Neuronal stem cell (in vitro differentiated cells): ENCODE data around the gene ANKS1B.

Source experiments
- DNase-seq: peaks from one replicate; pipeline ENCODE4 v3.0.0-alpha.2; 2013; ENCODE audit warnings: low spot score
- H2AFZ ChIP-seq: one replicate; pipeline ENCODE4 v1.6.1; 2013; ENCODE audit warnings: mild to moderate bottlenecking, low read length, inconsistent platforms
- H2AK5ac ChIP-seq: 2 replicates; pipeline ENCODE4 v1.6.1; 2013; ENCODE audit warnings: low read depth, mild to moderate bottlenecking, inconsistent platforms, low read length, moderate library complexity, mixed read lengths
- H2BK120ac ChIP-seq: 2 replicates; pipeline ENCODE4 v1.6.1; 2013; ENCODE audit warnings: low read depth, mild to moderate bottlenecking, inconsistent platforms, low read length, moderate library complexity, mixed read lengths
- H2BK12ac ChIP-seq: one replicate; pipeline ENCODE4 v1.6.1; 2013; ENCODE audit warnings: low read length, inconsistent platforms
- H2BK15ac ChIP-seq: 2 replicates; pipeline ENCODE4 v1.6.1; 2013; ENCODE audit warnings: mild to moderate bottlenecking, low read length, inconsistent platforms, mixed read lengths
- H2BK5ac ChIP-seq: one replicate; pipeline ENCODE4 v1.6.1; 2013; ENCODE audit warnings: inconsistent platforms, mild to moderate bottlenecking, low read length, moderate library complexity
- H3K14ac ChIP-seq: one replicate; pipeline ENCODE4 v1.6.1; 2013; ENCODE audit warnings: low read length, inconsistent platforms
- H3K18ac ChIP-seq: 2 replicates; pipeline ENCODE4 v1.6.1; 2013; ENCODE audit warnings: low read length, inconsistent platforms
- H3K23ac ChIP-seq: 2 replicates; pipeline ENCODE4 v1.6.1; 2013; ENCODE audit warnings: low read depth, mild to moderate bottlenecking, mixed read lengths, low read length, inconsistent platforms; ENCODE audit not compliant: poor library complexity
- H3K27ac ChIP-seq: replicated peaks from 3 replicates; pipeline ENCODE4 v1.5.1; 2013; ENCODE audit warnings: low read length, inconsistent platforms
- H3K27me3 ChIP-seq, 3 experiments: 2 replicates each; pipeline ENCODE4 v1.6.1; 2013; ENCODE audit warnings: low read length in 3 of 3, mild to moderate bottlenecking in 2 of 3, inconsistent platforms in 1 of 3, low read depth in 1 of 3, mixed read lengths in 1 of 3, moderate library complexity in 1 of 3; ENCODE audit not compliant: control insufficient read depth in 3 of 3, insufficient read depth in 3 of 3
- H3K36me3 ChIP-seq, 2 donors: replicated peaks in 1 of 2; 2 replicates each; pipeline ENCODE4 v1.6.1; 2013; ENCODE audit warnings: low read length in 2 of 2; ENCODE audit not compliant: control insufficient read depth in 2 of 2, insufficient read depth in 2 of 2
- H3K4ac ChIP-seq: 2 replicates; pipeline ENCODE4 v1.6.1; 2013; ENCODE audit warnings: inconsistent platforms, mild to moderate bottlenecking, low read length, moderate library complexity
- H3K4me1 ChIP-seq, 2 donors: 1 replicate in 1 of 2; 2 replicates in 1 of 2; pipeline ENCODE4 v1.6.1; 2013; ENCODE audit warnings: low read length in 2 of 2, low read depth in 1 of 2; ENCODE audit not compliant: control insufficient read depth in 2 of 2, insufficient read depth in 1 of 2
- H3K4me2 ChIP-seq: one replicate; pipeline ENCODE4 v1.6.1; 2013; ENCODE audit warnings: mild to moderate bottlenecking, low read length, inconsistent platforms; ENCODE audit not compliant: insufficient read depth, poor library complexity, severe bottlenecking
- H3K4me3 ChIP-seq, 2 donors: 2 replicates each; pipeline ENCODE4 v1.5.1; 2013; ENCODE audit warnings: low read length in 2 of 2, mild to moderate bottlenecking in 2 of 2, inconsistent platforms in 1 of 2, moderate library complexity in 1 of 2
- H3K79me1 ChIP-seq: one replicate; pipeline ENCODE4 v1.6.1; 2013; ENCODE audit warnings: low read depth, mild to moderate bottlenecking, inconsistent platforms, low read length, moderate library complexity
- H3K9ac ChIP-seq: one replicate; pipeline ENCODE4 v1.6.1; 2013; ENCODE audit warnings: mild to moderate bottlenecking, low read depth, low read length, inconsistent platforms; ENCODE audit not compliant: poor library complexity
- H3K9me3 ChIP-seq, 2 donors: replicated peaks in 1 of 2; 2 replicates each; pipeline versions ENCODE3 to v1.6.1; 2013; ENCODE audit warnings: low read length in 2 of 2, mild to moderate bottlenecking in 2 of 2, inconsistent platforms in 1 of 2, low read depth in 1 of 2, mixed read lengths in 1 of 2, moderate library complexity in 1 of 2; ENCODE audit not compliant: control insufficient read depth in 2 of 2, insufficient read depth in 1 of 2
- H4K8ac ChIP-seq: one replicate; pipeline ENCODE4 v1.6.1; 2013; ENCODE audit warnings: low read depth, mild to moderate bottlenecking, inconsistent platforms, low read length, moderate library complexity
- H4K91ac ChIP-seq: one replicate; pipeline ENCODE4 v1.6.1; 2013; ENCODE audit warnings: low read length, low read depth, mild to moderate bottlenecking, inconsistent platforms; ENCODE audit not compliant: poor library complexity
- WGBS, 2 donors: extraction: QIAGEN DNeasy Blood & Tissue Kit; methylation state at CpG; one replicate each; pipeline ENCODE4 v1.1.7; 2013; ENCODE audit warnings: missing lambda C conversion rate in 2 of 2, mixed read lengths in 1 of 2; ENCODE audit not compliant: insufficient read length in 2 of 2, insufficient replicate concordance in 1 of 2; ENCODE audit errors: extremely low coverage in 2 of 2; 5-methylcytosine and 5-hydroxymethylcytosine counted together

Gene ANKS1B

DNA sequence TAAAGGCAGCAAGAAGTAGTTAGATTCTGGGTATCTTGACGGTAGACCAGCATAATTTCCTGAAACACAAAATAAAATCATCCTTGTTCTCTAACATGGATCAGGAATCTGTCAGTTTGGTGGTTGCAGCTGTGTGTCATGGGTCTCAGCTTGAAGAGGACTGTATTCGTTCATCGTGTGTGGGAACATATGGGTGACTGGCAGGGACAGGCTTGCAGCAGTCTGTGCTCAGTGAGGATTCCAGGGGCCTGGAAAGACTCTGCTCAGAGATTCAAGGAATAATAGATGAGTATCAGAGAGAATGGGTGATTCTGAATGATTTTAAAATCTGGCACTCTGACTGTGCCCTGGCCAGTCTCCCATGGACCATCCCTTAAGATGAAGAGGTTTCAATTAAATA is 918.0 kb downstream of the ANKS1B start:
- H2AK5ac ChIP-seq, result no peak overlapping the region
- DNase-seq, result no peak
- no peak overlapping the region for H4K8ac ChIP-seq
- WGBS, 2 donors, result no CpG with 5 or more reads among the region's 3 CpGs
- H3K9me3 ChIP-seq, result no peaks in the 10 kb centered on the region
- no peak overlapping the region for H4K91ac ChIP-seq
- no peak overlapping the region for H3K4me3 ChIP-seq
- no peaks in the 10 kb centered on the region for H3K79me1 ChIP-seq
- H3K9ac ChIP-seq, result no peak overlapping the region
- H3K4me1 ChIP-seq, result peaks cover 0 to 10% of the 10 kb centered on the region in 2 donors
- no peak overlapping the region for H2BK120ac ChIP-seq
- H2BK5ac ChIP-seq, result no peak overlapping the region
- H3K27me3 ChIP-seq, result no peaks in the 10 kb centered on the region
- H2BK12ac ChIP-seq, result no peak overlapping the region
- H2AFZ ChIP-seq, result no peak overlapping the region
- no peak overlapping the region for H3K14ac ChIP-seq
- no peaks in the 10 kb centered on the region for H3K36me3 ChIP-seq
- no peak overlapping the region for H3K4ac ChIP-seq
- no peak overlapping the region for H2BK15ac ChIP-seq
- no peak overlapping the region for H3K4me2 ChIP-seq
- H3K27ac ChIP-seq, result no peak overlapping the region
- H3K18ac ChIP-seq, result no peak overlapping the region
- no peak overlapping the region for H3K23ac ChIP-seq

DNA sequence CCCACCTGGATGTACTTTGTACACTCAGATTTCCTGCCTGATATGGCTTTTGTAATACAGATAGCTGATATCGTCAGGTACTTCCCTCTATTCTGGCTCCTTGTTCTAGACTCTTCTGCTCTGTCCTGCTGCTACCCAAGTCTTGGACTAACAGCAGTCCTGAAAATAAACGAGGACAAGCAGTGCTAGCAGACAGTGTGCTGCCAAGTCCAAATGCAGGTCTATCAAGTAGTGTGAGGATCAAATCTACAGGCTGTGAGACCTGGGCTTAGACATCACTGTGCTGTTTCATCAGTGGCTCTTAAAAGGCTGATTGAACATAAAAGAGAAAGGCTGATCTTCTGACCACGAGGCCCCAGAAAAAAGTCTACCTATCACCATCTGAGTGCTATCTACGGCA is 921.6 kb downstream of the ANKS1B start:
- Histone ChIP-seq H2AFZ (no peak overlapping the region), H3K4me3 (no peak overlapping the region), H3K9ac (no peak overlapping the region), H3K4ac (no peak overlapping the region), H3K4me1 (peaks cover 3 to 18% of the 10 kb centered on the region in 2 donors), H2BK5ac (no peak overlapping the region), H2BK12ac (no peak overlapping the region), H3K18ac (no peak overlapping the region), H4K8ac (no peak overlapping the region), H2BK120ac (no peak overlapping the region), H3K9me3 (no peaks in the 10 kb centered on the region), H3K23ac (no peak overlapping the region), H4K91ac (no peak overlapping the region), H3K27ac (no peak overlapping the region), H3K14ac (no peak overlapping the region), H3K4me2 (no peak overlapping the region), H3K27me3 (no peaks in the 10 kb centered on the region), H3K36me3 (no peaks in the 10 kb centered on the region), H2BK15ac (no peak overlapping the region), H3K79me1 (no peaks in the 10 kb centered on the region), H2AK5ac (no peak overlapping the region)
- DNase-seq, result no peak
- WGBS, 2 donors, result no CpG with 5 or more reads among the region's 4 CpGs

DNA sequence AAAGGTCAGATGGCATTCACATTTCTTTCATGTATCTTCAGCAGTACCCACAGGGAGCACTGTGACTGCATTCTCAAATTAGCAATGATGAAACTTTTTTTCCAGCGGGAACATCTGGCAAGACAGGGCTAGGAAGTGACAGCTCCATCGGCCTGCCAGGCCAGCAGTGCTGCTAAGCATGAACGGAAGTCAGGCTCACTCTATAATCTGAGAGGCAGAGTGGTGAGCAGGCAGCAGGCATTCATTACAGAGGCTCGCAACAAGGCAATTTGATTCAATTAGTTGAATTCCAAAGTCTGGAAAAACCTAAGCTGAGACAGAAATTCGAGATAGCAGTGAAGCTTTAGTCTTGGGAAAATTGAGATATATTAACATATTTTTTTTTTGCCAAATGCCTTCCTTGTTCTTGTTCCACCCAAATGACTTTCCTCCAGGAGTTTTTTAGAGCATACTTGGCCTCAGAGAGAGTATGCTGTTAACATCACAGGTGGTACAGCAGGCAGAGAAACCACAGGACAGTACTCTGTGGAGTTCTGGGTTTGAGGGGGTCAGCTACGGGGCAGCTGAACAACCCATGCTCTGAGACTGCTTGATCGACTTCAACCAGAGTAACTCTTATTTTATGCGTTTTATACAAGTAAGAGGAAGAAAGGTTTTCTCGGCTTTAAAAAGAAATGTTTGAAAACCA is 924.8 kb downstream of the ANKS1B start:
- Histone ChIP-seq H3K9me3 (no peaks in the 10 kb centered on the region), H3K4me3 (no peak overlapping the region), H4K8ac (no peak overlapping the region), H4K91ac (no peak overlapping the region), H2BK120ac (no peak overlapping the region), H2BK15ac (no peak overlapping the region), H3K27me3 (no peaks in the 10 kb centered on the region), H3K14ac (no peak overlapping the region), H2AFZ (peak overlapping the region; percentile 71), H3K79me1 (no peaks in the 10 kb centered on the region), H2AK5ac (no peak overlapping the region), H3K9ac (no peak overlapping the region), H3K18ac (no peak overlapping the region), H2BK12ac (no peak overlapping the region), H3K4me1 (peaks cover 3 to 19% of the 10 kb centered on the region in 2 donors), H3K4me2 (no peak overlapping the region), H3K23ac (no peak overlapping the region), H2BK5ac (no peak overlapping the region), H3K27ac (no peak overlapping the region), H3K4ac (no peak overlapping the region), H3K36me3 (no peaks in the 10 kb centered on the region)
- WGBS, 2 donors, result no CpG with 5 or more reads among the region's 9 CpGs
- DNase-seq, result peak; percentile 12

DNA sequence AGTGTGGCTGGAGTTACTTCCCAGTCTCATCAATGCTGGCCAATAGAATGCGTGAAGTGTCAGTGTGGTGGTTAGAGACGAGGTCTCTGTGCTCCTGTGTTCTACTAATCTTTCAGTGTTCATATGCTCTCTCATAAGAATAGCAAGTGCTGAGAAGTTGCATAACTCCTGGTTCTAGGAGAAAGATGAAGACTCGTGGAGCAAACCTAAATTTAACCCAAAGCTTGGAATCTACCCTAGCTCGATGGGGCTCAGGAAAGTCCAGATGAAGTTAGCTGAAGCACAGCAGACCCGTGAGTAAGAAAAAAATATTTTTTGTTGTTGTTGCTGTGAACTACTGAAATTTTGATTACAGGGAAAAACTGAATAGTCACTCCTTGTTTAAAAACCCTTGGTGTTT is 927.1 kb downstream of the ANKS1B start:
- H3K4ac ChIP-seq, result no peak overlapping the region
- H3K14ac ChIP-seq, result no peak overlapping the region
- H3K27ac ChIP-seq, result no peak overlapping the region
- no peak overlapping the region for H3K9ac ChIP-seq
- H3K4me3 ChIP-seq, result no peak overlapping the region
- no peak for DNase-seq
- H2BK12ac ChIP-seq, result no peak overlapping the region
- H4K91ac ChIP-seq, result no peak overlapping the region
- no peak overlapping the region for H2BK5ac ChIP-seq
- H2BK15ac ChIP-seq, result no peak overlapping the region
- no peaks in the 10 kb centered on the region for H3K36me3 ChIP-seq
- no peak overlapping the region for H4K8ac ChIP-seq
- H3K9me3 ChIP-seq, result no peaks in the 10 kb centered on the region
- peaks cover 3 to 19% of the 10 kb centered on the region in 2 donors for H3K4me1 ChIP-seq
- H2BK120ac ChIP-seq, result no peak overlapping the region
- no peak overlapping the region for H3K18ac ChIP-seq
- H3K23ac ChIP-seq, result no peak overlapping the region
- WGBS, 2 donors, result no CpG with 5 or more reads among the region's 5 CpGs
- no peaks in the 10 kb centered on the region for H3K27me3 ChIP-seq
- H2AK5ac ChIP-seq, result no peak overlapping the region
- H3K79me1 ChIP-seq, result no peaks in the 10 kb centered on the region
- no peak overlapping the region for H3K4me2 ChIP-seq
- no peak overlapping the region for H2AFZ ChIP-seq
